ENCODE measurements around the gene NTMT1.
"Not testable (repeated sequence)": the region's sequence is repeated elsewhere in the genome, so short reads cannot be mapped to it uniquely, and the experiment has no call there.

NTMT1 gene

GRCh38 chr9:129636343-129636742 lies 10.4 kb downstream of the NTMT1 start:
- Histone ChIP-seq H3K36me3 (ENCODE audit: control insufficient read depth in 1 of 2, insufficient read depth in 2 of 2, low read length in 2 of 2) (peaks cover 20 to 65% of the 10 kb centered on the region in 2 donors), H3K4me1 (ENCODE audit: control insufficient read depth in 1 of 2, insufficient read depth in 2 of 2, low read length in 2 of 2) (peaks cover 14 to 16% of the 10 kb centered on the region in 2 donors)
- H3K9me3 ChIP-seq (ENCODE audit: control insufficient read depth in 1 of 2, low read length in 2 of 2); H3K27ac ChIP-seq (ENCODE audit: low read depth, low read length); H3K4me3 ChIP-seq (ENCODE audit: low read depth in 1 of 2, low read length in 2 of 2); H3K9ac ChIP-seq (ENCODE audit: low read depth in 1 of 2, low read length in 2 of 2); H3K27me3 ChIP-seq (ENCODE audit: control insufficient read depth in 1 of 2, insufficient read depth in 2 of 2, low read length in 2 of 2): not testable (repeated sequence)

GRCh38 chr9:129637102-129637501 lies 11.1 kb downstream of the NTMT1 start:
- Histone ChIP-seq H3K9me3 (ENCODE audit: control insufficient read depth in 1 of 2, low read length in 2 of 2) (no peaks in the 10 kb centered on the region), H3K27me3 (ENCODE audit: control insufficient read depth in 1 of 2, insufficient read depth in 2 of 2, low read length in 2 of 2) (no peaks in the 10 kb centered on the region), H3K9ac (ENCODE audit: low read depth in 1 of 2, low read length in 2 of 2) (no peak overlapping the region), H3K27ac (ENCODE audit: low read depth, low read length) (no peak overlapping the region), H3K36me3 (ENCODE audit: control insufficient read depth in 1 of 2, insufficient read depth in 2 of 2, low read length in 2 of 2) (peaks cover 20 to 65% of the 10 kb centered on the region in 2 donors), H3K4me1 (ENCODE audit: control insufficient read depth in 1 of 2, insufficient read depth in 2 of 2, low read length in 2 of 2) (peaks cover 15 to 19% of the 10 kb centered on the region in 2 donors), H3K4me3 (ENCODE audit: low read depth in 1 of 2, low read length in 2 of 2) (no peak overlapping the region)

GRCh38 chr9:129637673-129638439 lies 11.9 kb downstream of the NTMT1 start:
- no peak overlapping the region for H3K9ac ChIP-seq (ENCODE audit: low read depth in 1 of 2, low read length in 2 of 2)
- H3K27ac ChIP-seq (ENCODE audit: low read depth, low read length): no peak overlapping the region
- peaks cover 20 to 59% of the 10 kb centered on the region in 2 donors for H3K36me3 ChIP-seq (ENCODE audit: control insufficient read depth in 1 of 2, insufficient read depth in 2 of 2, low read length in 2 of 2)
- H3K9me3 ChIP-seq (ENCODE audit: control insufficient read depth in 1 of 2, low read length in 2 of 2): no peaks in the 10 kb centered on the region
- H3K4me3 ChIP-seq (ENCODE audit: low read depth in 1 of 2, low read length in 2 of 2): no peak overlapping the region
- H3K27me3 ChIP-seq (ENCODE audit: control insufficient read depth in 1 of 2, insufficient read depth in 2 of 2, low read length in 2 of 2): no peaks in the 10 kb centered on the region
- peaks cover 15 to 22% of the 10 kb centered on the region in 2 donors for H3K4me1 ChIP-seq (ENCODE audit: control insufficient read depth in 1 of 2, insufficient read depth in 2 of 2, low read length in 2 of 2)

GRCh38 chr9:129639034-129639630 lies 13.2 kb downstream of the NTMT1 start:
- no peak overlapping the region for H3K27ac ChIP-seq (ENCODE audit: low read depth, low read length)
- H3K4me1 ChIP-seq (ENCODE audit: control insufficient read depth in 1 of 2, insufficient read depth in 2 of 2, low read length in 2 of 2): peaks cover 15 to 22% of the 10 kb centered on the region in 2 donors
- H3K27me3 ChIP-seq (ENCODE audit: control insufficient read depth in 1 of 2, insufficient read depth in 2 of 2, low read length in 2 of 2): no peaks in the 10 kb centered on the region
- peaks cover 20 to 47% of the 10 kb centered on the region in 2 donors for H3K36me3 ChIP-seq (ENCODE audit: control insufficient read depth in 1 of 2, insufficient read depth in 2 of 2, low read length in 2 of 2)
- H3K9ac ChIP-seq (ENCODE audit: low read depth in 1 of 2, low read length in 2 of 2): no peak overlapping the region
- no peaks in the 10 kb centered on the region for H3K9me3 ChIP-seq (ENCODE audit: control insufficient read depth in 1 of 2, low read length in 2 of 2)
- H3K4me3 ChIP-seq (ENCODE audit: low read depth in 1 of 2, low read length in 2 of 2): no peak overlapping the region

- peaks cover 17 to 41% of the 10 kb centered on the region in 2 donors for H3K36me3 ChIP-seq (ENCODE audit: control insufficient read depth in 1 of 2, insufficient read depth in 2 of 2, low read length in 2 of 2)
- H3K9ac ChIP-seq (ENCODE audit: low read depth in 1 of 2, low read length in 2 of 2): no peak overlapping the region
Observed at GRCh38 chr9:129639756-129640085, 13.8 kb downstream of the NTMT1 start.

GRCh38 chr9:129640086-129640870 lies 14.3 kb downstream of the NTMT1 start:
- no peak overlapping the region for H3K27ac ChIP-seq (ENCODE audit: low read depth, low read length)
- H3K4me1 ChIP-seq (ENCODE audit: control insufficient read depth in 1 of 2, insufficient read depth in 2 of 2, low read length in 2 of 2): peaks cover 15 to 22% of the 10 kb centered on the region in 2 donors
- peaks cover 16 to 35% of the 10 kb centered on the region in 2 donors for H3K36me3 ChIP-seq (ENCODE audit: control insufficient read depth in 1 of 2, insufficient read depth in 2 of 2, low read length in 2 of 2)
- H3K9ac ChIP-seq (ENCODE audit: low read depth in 1 of 2, low read length in 2 of 2): peak overlapping the region in 1 of 2 donors; percentile 74
- peak overlapping the region; percentile 93 to 94 for H3K4me3 ChIP-seq (ENCODE audit: low read depth in 1 of 2, low read length in 2 of 2)
- H3K27me3 ChIP-seq (ENCODE audit: control insufficient read depth in 1 of 2, insufficient read depth in 2 of 2, low read length in 2 of 2): no peaks in the 10 kb centered on the region
- no peaks in the 10 kb centered on the region for H3K9me3 ChIP-seq (ENCODE audit: control insufficient read depth in 1 of 2, low read length in 2 of 2)

More at GRCh38 chr9:129639756-129640085, 13.8 kb downstream of the NTMT1 start:
- Histone ChIP-seq H3K27me3 (ENCODE audit: control insufficient read depth in 1 of 2, insufficient read depth in 2 of 2, low read length in 2 of 2) (no peaks in the 10 kb centered on the region), H3K27ac (ENCODE audit: low read depth, low read length) (no peak overlapping the region), H3K4me1 (ENCODE audit: control insufficient read depth in 1 of 2, insufficient read depth in 2 of 2, low read length in 2 of 2) (peaks cover 15 to 22% of the 10 kb centered on the region in 2 donors), H3K9me3 (ENCODE audit: control insufficient read depth in 1 of 2, low read length in 2 of 2) (no peaks in the 10 kb centered on the region), H3K4me3 (ENCODE audit: low read depth in 1 of 2, low read length in 2 of 2) (no peak overlapping the region)

- no peaks in the 10 kb centered on the region for H3K9me3 ChIP-seq (ENCODE audit: control insufficient read depth in 1 of 2, low read length in 2 of 2)
- peaks cover 15 to 22% of the 10 kb centered on the region in 2 donors for H3K4me1 ChIP-seq (ENCODE audit: control insufficient read depth in 1 of 2, insufficient read depth in 2 of 2, low read length in 2 of 2)
- no peaks in the 10 kb centered on the region for H3K27me3 ChIP-seq (ENCODE audit: control insufficient read depth in 1 of 2, insufficient read depth in 2 of 2, low read length in 2 of 2)
- peak overlapping the region; percentile 93 to 94 for H3K4me3 ChIP-seq (ENCODE audit: low read depth in 1 of 2, low read length in 2 of 2)
- H3K27ac ChIP-seq (ENCODE audit: low read depth, low read length): peak overlapping the region; percentile 50
- peak overlapping the region; percentile 74 to 89 for H3K9ac ChIP-seq (ENCODE audit: low read depth in 1 of 2, low read length in 2 of 2)
- peaks cover 16 to 29% of the 10 kb centered on the region in 2 donors for H3K36me3 ChIP-seq (ENCODE audit: control insufficient read depth in 1 of 2, insufficient read depth in 2 of 2, low read length in 2 of 2)
Observed at GRCh38 chr9:129640871-129641749, 15.1 kb downstream of the NTMT1 start.

- Histone ChIP-seq H3K9ac (ENCODE audit: low read depth in 1 of 2, low read length in 2 of 2) (peak within 1 kb of the TSS; percentile 74 to 89), H3K27me3 (ENCODE audit: control insufficient read depth in 1 of 2, insufficient read depth in 2 of 2, low read length in 2 of 2) (no peaks in the 10 kb centered on the region), H3K4me3 (ENCODE audit: low read depth in 1 of 2, low read length in 2 of 2) (peak within 1 kb of the TSS; percentile 93 to 94), H3K9me3 (ENCODE audit: control insufficient read depth in 1 of 2, low read length in 2 of 2) (no peaks in the 10 kb centered on the region), H3K27ac (ENCODE audit: low read depth, low read length) (peak within 1 kb of the TSS; percentile 56), H3K36me3 (ENCODE audit: control insufficient read depth in 1 of 2, insufficient read depth in 2 of 2, low read length in 2 of 2) (peaks cover 14 to 25% of the 10 kb centered on the region in 2 donors), H3K4me1 (ENCODE audit: control insufficient read depth in 1 of 2, insufficient read depth in 2 of 2, low read length in 2 of 2) (peaks cover 15 to 22% of the 10 kb centered on the region in 2 donors)
Observed at GRCh38 chr9:129641750-129642585, 16.0 kb downstream of the NTMT1 start, which contains the start of gene ASB6. ASB6 (minus strand) TSS chr9:129642151; CDS start chr9:129641999, 152 bp downstream.

GRCh38 chr9:129643706-129644105 lies 17.7 kb downstream of the NTMT1 start:
- Histone ChIP-seq H3K36me3 (ENCODE audit: control insufficient read depth in 1 of 2, insufficient read depth in 2 of 2, low read length in 2 of 2) (peaks cover 1 to 7% of the 10 kb centered on the region in 2 donors), H3K9ac (ENCODE audit: low read depth in 1 of 2, low read length in 2 of 2) (no peak overlapping the region), H3K27ac (ENCODE audit: low read depth, low read length) (no peak overlapping the region), H3K4me3 (ENCODE audit: low read depth in 1 of 2, low read length in 2 of 2) (no peak overlapping the region), H3K9me3 (ENCODE audit: control insufficient read depth in 1 of 2, low read length in 2 of 2) (no peaks in the 10 kb centered on the region), H3K4me1 (ENCODE audit: control insufficient read depth in 1 of 2, insufficient read depth in 2 of 2, low read length in 2 of 2) (peaks cover 15 to 22% of the 10 kb centered on the region in 2 donors), H3K27me3 (ENCODE audit: control insufficient read depth in 1 of 2, insufficient read depth in 2 of 2, low read length in 2 of 2) (no peaks in the 10 kb centered on the region)

All from duodenal mucosa (tissue), 2 donors.